ENCODE data around the gene SLC66A1.

Gene SLC66A1

DNA sequence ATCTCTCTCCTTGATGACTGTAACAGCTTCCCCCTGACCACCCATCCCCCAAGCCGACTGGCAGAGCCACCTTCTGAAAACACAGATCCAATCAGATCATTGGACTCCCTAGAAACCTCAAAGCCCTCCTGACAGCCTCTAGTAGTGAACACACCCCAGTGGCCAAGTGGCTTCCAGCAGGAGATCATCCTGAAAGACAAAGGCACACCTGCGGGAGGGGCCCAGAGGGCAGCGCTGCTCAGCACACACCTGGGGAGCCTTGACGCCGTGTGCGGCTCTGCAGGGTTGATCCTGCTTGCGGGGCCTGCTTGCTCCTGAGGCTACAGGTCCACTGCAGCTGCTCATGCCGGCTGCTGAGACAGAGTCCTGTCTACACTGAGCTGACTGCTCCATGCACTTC lies 41.5 kb downstream of the SLC66A1 start:
- TF ChIP-seq SIN3A (IDR thresholded peaks at IDR 0.05; ENCODE audit: borderline replicate concordance, insufficient read depth, low read length) (no peak), POLR2AphosphoS5 (IDR thresholded peaks at IDR 0.05; ENCODE audit: low read depth, low read length) (no peak), TAF1 (IDR thresholded peaks at IDR 0.05; ENCODE audit: borderline replicate concordance, insufficient read depth, low read length) (no peak), FOXP2 (optimal IDR thresholded peaks at IDR 0.05; ENCODE audit: borderline replicate concordance, extremely low read depth, extremely low read length, insufficient read depth) (no peak)
- TF ChIP-seq, protein P1, sequence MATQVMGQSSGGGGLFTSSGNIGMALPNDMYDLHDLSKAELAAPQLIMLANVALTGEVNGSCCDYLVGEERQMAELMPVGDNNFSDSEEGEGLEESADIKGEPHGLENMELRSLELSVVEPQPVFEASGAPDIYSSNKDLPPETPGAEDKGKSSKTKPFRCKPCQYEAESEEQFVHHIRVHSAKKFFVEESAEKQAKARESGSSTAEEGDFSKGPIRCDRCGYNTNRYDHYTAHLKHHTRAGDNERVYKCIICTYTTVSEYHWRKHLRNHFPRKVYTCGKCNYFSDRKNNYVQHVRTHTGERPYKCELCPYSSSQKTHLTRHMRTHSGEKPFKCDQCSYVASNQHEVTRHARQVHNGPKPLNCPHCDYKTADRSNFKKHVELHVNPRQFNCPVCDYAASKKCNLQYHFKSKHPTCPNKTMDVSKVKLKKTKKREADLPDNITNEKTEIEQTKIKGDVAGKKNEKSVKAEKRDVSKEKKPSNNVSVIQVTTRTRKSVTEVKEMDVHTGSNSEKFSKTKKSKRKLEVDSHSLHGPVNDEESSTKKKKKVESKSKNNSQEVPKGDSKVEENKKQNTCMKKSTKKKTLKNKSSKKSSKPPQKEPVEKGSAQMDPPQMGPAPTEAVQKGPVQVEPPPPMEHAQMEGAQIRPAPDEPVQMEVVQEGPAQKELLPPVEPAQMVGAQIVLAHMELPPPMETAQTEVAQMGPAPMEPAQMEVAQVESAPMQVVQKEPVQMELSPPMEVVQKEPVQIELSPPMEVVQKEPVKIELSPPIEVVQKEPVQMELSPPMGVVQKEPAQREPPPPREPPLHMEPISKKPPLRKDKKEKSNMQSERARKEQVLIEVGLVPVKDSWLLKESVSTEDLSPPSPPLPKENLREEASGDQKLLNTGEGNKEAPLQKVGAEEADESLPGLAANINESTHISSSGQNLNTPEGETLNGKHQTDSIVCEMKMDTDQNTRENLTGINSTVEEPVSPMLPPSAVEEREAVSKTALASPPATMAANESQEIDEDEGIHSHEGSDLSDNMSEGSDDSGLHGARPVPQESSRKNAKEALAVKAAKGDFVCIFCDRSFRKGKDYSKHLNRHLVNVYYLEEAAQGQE (IDR thresholded peaks at IDR 0.05; ENCODE audit: insufficient read depth in 1 of 2, low read depth in 2 of 2, low read length in 2 of 2): no peak

DNA sequence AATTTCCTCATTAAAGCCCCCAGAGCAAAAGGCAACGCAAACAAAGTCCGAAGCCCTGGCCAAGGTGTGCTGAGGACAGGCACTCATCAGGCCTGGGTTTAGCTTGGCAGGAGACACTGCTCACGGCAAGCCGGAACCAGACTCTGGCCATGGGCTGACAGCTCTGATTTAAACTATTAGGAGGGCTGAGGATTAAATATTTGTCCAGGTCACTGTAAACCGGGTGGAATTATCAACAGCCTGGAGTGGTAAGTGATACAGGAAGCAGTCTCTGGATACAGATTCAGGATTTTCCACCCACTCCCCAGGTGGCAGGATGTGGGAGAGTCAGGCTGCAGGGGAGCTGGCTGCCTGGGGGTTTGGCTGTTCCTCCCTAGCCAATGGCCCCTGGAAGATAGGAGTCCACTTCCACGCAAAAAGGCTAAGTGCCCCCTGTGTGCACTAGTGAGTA lies 42.4 kb downstream of the SLC66A1 start:
- no peak for TF ChIP-seq TAF1 (IDR thresholded peaks at IDR 0.05; ENCODE audit: borderline replicate concordance, insufficient read depth, low read length)
- no peak for TF ChIP-seq POLR2AphosphoS5 (IDR thresholded peaks at IDR 0.05; ENCODE audit: low read depth, low read length)
- TF ChIP-seq FOXP2 (optimal IDR thresholded peaks at IDR 0.05; ENCODE audit: borderline replicate concordance, extremely low read depth, extremely low read length, insufficient read depth): no peak
- TF ChIP-seq, protein P1 (IDR thresholded peaks at IDR 0.05; ENCODE audit: insufficient read depth in 1 of 2, low read depth in 2 of 2, low read length in 2 of 2): no peak
- TF ChIP-seq SIN3A (IDR thresholded peaks at IDR 0.05; ENCODE audit: borderline replicate concordance, insufficient read depth, low read length): no peak

DNA sequence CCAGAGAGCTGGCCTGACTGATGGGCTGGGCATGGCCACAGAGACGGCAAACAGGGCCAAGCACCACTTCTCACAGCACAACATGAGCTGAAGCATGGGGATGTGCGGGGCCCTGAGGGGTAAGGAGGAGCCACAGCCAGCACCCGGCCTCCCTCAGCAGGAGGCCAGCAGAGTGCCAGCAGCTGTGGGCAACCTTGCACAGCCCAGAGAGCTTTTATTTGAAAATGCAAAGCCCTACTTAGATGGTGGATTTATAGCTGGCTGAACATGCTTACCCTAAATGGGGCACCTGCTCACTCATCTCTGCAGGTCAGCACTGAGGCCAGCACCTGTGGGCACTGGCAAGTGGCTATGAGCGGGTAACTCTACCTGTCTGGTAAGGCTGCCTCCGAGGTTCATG lies 44.1 kb downstream of the SLC66A1 start:
- no peak for TF ChIP-seq SIN3A (IDR thresholded peaks at IDR 0.05; ENCODE audit: borderline replicate concordance, insufficient read depth, low read length)
- no peak for TF ChIP-seq POLR2AphosphoS5 (IDR thresholded peaks at IDR 0.05; ENCODE audit: low read depth, low read length)
- TF ChIP-seq, protein P1 (IDR thresholded peaks at IDR 0.05; ENCODE audit: insufficient read depth in 1 of 2, low read depth in 2 of 2, low read length in 2 of 2): no peak
- no peak for TF ChIP-seq FOXP2 (optimal IDR thresholded peaks at IDR 0.05; ENCODE audit: borderline replicate concordance, extremely low read depth, extremely low read length, insufficient read depth)
- no peak for TF ChIP-seq TAF1 (IDR thresholded peaks at IDR 0.05; ENCODE audit: borderline replicate concordance, insufficient read depth, low read length)

DNA sequence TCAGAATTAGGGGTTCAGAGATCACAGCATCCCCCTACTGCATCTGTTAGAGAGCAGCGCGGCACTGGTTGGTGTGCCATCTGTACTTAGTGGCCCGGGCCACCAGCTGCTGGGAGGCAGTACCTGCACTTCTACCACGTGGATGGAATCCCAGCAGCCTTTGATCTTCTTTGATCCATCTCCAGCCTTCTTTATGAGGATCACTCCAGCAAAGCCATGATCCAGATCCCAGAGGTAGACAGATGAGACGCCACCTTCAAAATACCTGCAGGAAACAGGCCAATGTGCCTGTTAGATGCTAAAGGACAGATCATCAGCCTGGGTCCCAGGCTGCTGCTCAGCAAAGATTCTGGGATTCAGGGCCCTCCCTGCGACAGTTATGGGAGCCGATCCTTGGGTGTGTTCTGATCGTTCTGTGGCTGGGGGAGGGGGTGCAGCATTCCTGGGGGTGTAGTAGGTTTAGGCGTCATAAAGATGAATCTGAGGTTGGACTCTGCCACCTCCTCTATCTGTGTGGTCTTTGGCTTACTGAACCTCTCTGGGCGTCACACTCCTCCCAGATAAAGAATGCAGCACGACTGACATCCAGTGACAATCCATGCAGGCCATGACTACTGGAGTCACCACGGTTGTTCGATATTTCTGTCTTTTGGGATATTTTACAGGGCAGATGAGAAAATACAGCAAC lies 45.3 kb downstream of the SLC66A1 start:
- TF ChIP-seq TAF1 (IDR thresholded peaks at IDR 0.05; ENCODE audit: borderline replicate concordance, insufficient read depth, low read length) (no peak), FOXP2 (optimal IDR thresholded peaks at IDR 0.05; ENCODE audit: borderline replicate concordance, extremely low read depth, extremely low read length, insufficient read depth) (no peak), POLR2AphosphoS5 (IDR thresholded peaks at IDR 0.05; ENCODE audit: low read depth, low read length) (no peak), SIN3A (IDR thresholded peaks at IDR 0.05; ENCODE audit: borderline replicate concordance, insufficient read depth, low read length) (no peak)
- TF ChIP-seq, protein P1 (IDR thresholded peaks at IDR 0.05; ENCODE audit: insufficient read depth in 1 of 2, low read depth in 2 of 2, low read length in 2 of 2): no peak
